Glomerular visceral epithelial cell (primary cell): ENCODE data around the gene DNAI4.
"Not testable (repeated sequence)": the region's sequence is repeated elsewhere in the genome, so short reads cannot be mapped to it uniquely, and the experiment has no call there.

Experiments used
- DNase-seq: peaks from one replicate; pipeline ENCODE4 v3.0.0-alpha.2; 2016; ENCODE audit errors: extremely low spot score

The DNAI4 gene

GRCh38 chr1:66924756-66925557 is at the start of gene DNAI4, which contains the start of gene MIER1:
Gene DNAI4 (minus strand): TSS chr1:66924856. CDS start chr1:66924831, 25 bp downstream.
Gene MIER1 (plus strand): TSS chr1:66924990. CDS start chr1:66925029, 39 bp downstream.
- DNase-seq: peak; percentile 99

GRCh38 chr1:66968574-66968973 is 43.9 kb upstream of the DNAI4 start:
- DNase-seq: no peak

GRCh38 chr1:66966188-66966873 is 41.7 kb upstream of the DNAI4 start:
- not testable (repeated sequence) for DNase-seq

GRCh38 chr1:66957938-66958337 is 33.3 kb upstream of the DNAI4 start:
- no peak for DNase-seq

GRCh38 chr1:66954208-66954607 is 29.6 kb upstream of the DNAI4 start:
- no peak for DNase-seq

- peak; percentile 51 for DNase-seq
These were observed 26.9 kb upstream of the DNAI4 start for GRCh38 chr1:66951513-66951912.

- no peak for DNase-seq
These were observed 22.6 kb upstream of the DNAI4 start for GRCh38 chr1:66947267-66947666.

GRCh38 chr1:66945316-66945715 is 20.7 kb upstream of the DNAI4 start:
- peak; percentile 44 for DNase-seq

GRCh38 chr1:66944330-66945274 is 19.9 kb upstream of the DNAI4 start:
- peak; percentile 79 for DNase-seq

- no peak for DNase-seq
These were observed 18.8 kb upstream of the DNAI4 start for GRCh38 chr1:66943361-66943969.

- DNase-seq: no peak
These were observed 16.3 kb upstream of the DNAI4 start for GRCh38 chr1:66940981-66941380.

- no peak for DNase-seq
These were observed 14.0 kb upstream of the DNAI4 start for GRCh38 chr1:66938613-66939012.

- no peak for DNase-seq
These were observed 13.0 kb upstream of the DNAI4 start for GRCh38 chr1:66937529-66938234.

GRCh38 chr1:66933887-66934700 is 9.4 kb upstream of the DNAI4 start:
- DNase-seq: no peak

- DNase-seq: no peak
These were observed 7.6 kb upstream of the DNAI4 start for GRCh38 chr1:66932291-66932690.

- DNase-seq: peak; percentile 9
These were observed 6.9 kb upstream of the DNAI4 start for GRCh38 chr1:66931590-66931989.

- DNase-seq: no peak
These were observed 6.1 kb upstream of the DNAI4 start for GRCh38 chr1:66930823-66931174.

GRCh38 chr1:66929999-66930822 is 5.6 kb upstream of the DNAI4 start:
- peak; percentile 94 for DNase-seq

- no peak for DNase-seq
These were observed 5.0 kb upstream of the DNAI4 start for GRCh38 chr1:66929691-66929998.
